ENCODE measurements around the gene PARD3B. TPM values are rescaled to one million over a fixed set of nuclear protein-coding genes. Genes with fewer than 3 reads are reported as not detected.
"Not testable (repeated sequence)": the region's sequence is repeated elsewhere in the genome, so short reads cannot be mapped to it uniquely, and the experiment has no call there.

The PARD3B gene
- total RNA-seq, 1 donor from 2014 or later, result 0.66 TPM

GRCh38 chr2:205483095-205483494 is 937.8 kb downstream of the PARD3B start:
- Mint-ChIP-seq H3K27ac (ENCODE audit: unreplicated experiment) (no peak overlapping the region), H3K36me3 (ENCODE audit: unreplicated experiment) (no peaks in the 10 kb centered on the region), H3K4me1 (ENCODE audit: low read depth, unreplicated experiment) (peaks cover 22% of the 10 kb centered on the region), H3K4me3 (ENCODE audit: unreplicated experiment) (peak overlapping the region; percentile 66), H3K9me3 (ENCODE audit: unreplicated experiment) (no peaks in the 10 kb centered on the region), H3K27me3 (ENCODE audit: unreplicated experiment) (no peaks in the 10 kb centered on the region)
- TF ChIP-seq CTCF (IDR thresholded peaks at IDR 0.05; ENCODE audit: partially characterized antibody, unreplicated experiment), result no peak
- no peak for DNase-seq

GRCh38 chr2:205484215-205484614 is 938.9 kb downstream of the PARD3B start:
- Mint-ChIP-seq H3K4me3 (ENCODE audit: unreplicated experiment) (peak overlapping the region; percentile 17), H3K9me3 (ENCODE audit: unreplicated experiment) (no peaks in the 10 kb centered on the region), H3K36me3 (ENCODE audit: unreplicated experiment) (no peaks in the 10 kb centered on the region), H3K27ac (ENCODE audit: unreplicated experiment) (peak overlapping the region; percentile 26), H3K4me1 (ENCODE audit: low read depth, unreplicated experiment) (peaks cover 22% of the 10 kb centered on the region), H3K27me3 (ENCODE audit: unreplicated experiment) (no peaks in the 10 kb centered on the region)
- no peak for DNase-seq
- no peak for TF ChIP-seq CTCF (IDR thresholded peaks at IDR 0.05; ENCODE audit: partially characterized antibody, unreplicated experiment)

GRCh38 chr2:205484764-205485163 is 939.5 kb downstream of the PARD3B start:
- Mint-ChIP-seq H3K4me1 (ENCODE audit: low read depth, unreplicated experiment) (peaks cover 22% of the 10 kb centered on the region), H3K27ac (ENCODE audit: unreplicated experiment) (peak overlapping the region; percentile 25), H3K36me3 (ENCODE audit: unreplicated experiment) (no peaks in the 10 kb centered on the region), H3K9me3 (ENCODE audit: unreplicated experiment) (no peaks in the 10 kb centered on the region), H3K27me3 (ENCODE audit: unreplicated experiment) (no peaks in the 10 kb centered on the region), H3K4me3 (ENCODE audit: unreplicated experiment) (no peak overlapping the region)
- no peak for DNase-seq
- no peak for TF ChIP-seq CTCF (IDR thresholded peaks at IDR 0.05; ENCODE audit: partially characterized antibody, unreplicated experiment)

DNA sequence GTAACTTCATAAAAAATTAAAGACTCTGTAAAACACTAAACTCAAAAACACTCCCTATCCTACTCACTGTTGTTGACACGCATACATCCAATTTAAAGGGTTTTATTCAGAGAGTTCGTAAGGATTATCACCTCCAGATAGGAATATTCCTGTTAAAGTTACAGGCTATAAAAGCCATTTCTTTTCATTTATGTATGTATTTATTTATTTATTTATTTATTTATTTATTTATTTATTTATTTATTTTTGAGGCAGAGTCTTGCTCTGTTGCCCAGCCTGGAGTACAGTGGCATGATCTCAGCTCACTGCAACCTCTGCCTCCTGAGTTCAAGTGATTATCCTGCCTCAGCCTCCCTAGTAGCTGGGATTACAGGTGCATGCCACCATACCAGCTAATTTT is 948.3 kb downstream of the PARD3B start:
- H3K27ac Mint-ChIP-seq (ENCODE audit: unreplicated experiment); H3K9me3 Mint-ChIP-seq (ENCODE audit: unreplicated experiment); H3K4me3 Mint-ChIP-seq (ENCODE audit: unreplicated experiment); DNase-seq; H3K4me1 Mint-ChIP-seq (ENCODE audit: low read depth, unreplicated experiment); H3K36me3 Mint-ChIP-seq (ENCODE audit: unreplicated experiment); H3K27me3 Mint-ChIP-seq (ENCODE audit: unreplicated experiment): not testable (repeated sequence)

GRCh38 chr2:205494537-205495235 is 949.4 kb downstream of the PARD3B start:
- no peak for TF ChIP-seq CTCF (IDR thresholded peaks at IDR 0.05; ENCODE audit: partially characterized antibody, unreplicated experiment)
- Mint-ChIP-seq H3K4me1 (ENCODE audit: low read depth, unreplicated experiment) (peaks cover 6% of the 10 kb centered on the region), H3K9me3 (ENCODE audit: unreplicated experiment) (peaks cover 2% of the 10 kb centered on the region), H3K27ac (ENCODE audit: unreplicated experiment) (no peak overlapping the region), H3K27me3 (ENCODE audit: unreplicated experiment) (peaks cover 1% of the 10 kb centered on the region), H3K4me3 (ENCODE audit: unreplicated experiment) (no peak overlapping the region), H3K36me3 (ENCODE audit: unreplicated experiment) (no peaks in the 10 kb centered on the region)
- DNase-seq, result no peak
